GM12878 (cell line): ENCODE measurements around the gene CACNA1E. TPM values are rescaled to one million over a fixed set of nuclear protein-coding genes. Genes with fewer than 3 reads are reported as not detected.

ENCODE experiments used
- ATAC-seq: fragments of 200-7000 bp; cut with Tn5 transposase; 3 replicates; pipeline ENCODE4 v1.9.1; 2020; ENCODE audit warnings: mild to moderate bottlenecking, moderate library complexity
- BruUV-seq: library from RNA; stranded (reverse); fragments of 400-500 nt; replicated peaks from 2 replicates; lab custom pipeline; 2021; lab: Mats Ljungman, UMichigan
- CTCF ChIA-PET: fragments of 300-600 bp; sonication (Branson Sonifier 250); formaldehyde crosslinking; extraction: SDS; loops from one replicate; lab custom pipeline; 2021; ENCODE audit warnings: inconsistent platforms; lab: Yijun Ruan, JAX
- POLR2A ChIA-PET: fragments of 350-600 bp; formaldehyde crosslinking; extraction: SDS; loops from one replicate; lab custom pipeline; 2021; ENCODE audit warnings: inconsistent platforms; lab: Charles Lee
- RAD21 ChIA-PET: fragments of 300-600 bp; sonication (Branson Sonifier 250); formaldehyde crosslinking; loops from one replicate; lab custom pipeline; 2023; ENCODE audit warnings: antibody characterized with exemption; ENCODE audit not compliant: unreplicated experiment; lab: Charles Lee
- SMC1A ChIA-PET: fragments of 300-600 bp; sonication (Branson Sonifier 250); formaldehyde crosslinking; loops from one replicate; lab custom pipeline; 2023; ENCODE audit not compliant: unreplicated experiment, uncharacterized antibody; lab: Charles Lee
- DNase-seq: peaks from one replicate; pipeline ENCODE4 v3.0.0-alpha.2; 2011; ENCODE audit warnings: low read depth, low spot score
- FAIRE-seq: peaks from 3 replicates; lab custom pipeline; 2011; peaks lifted over from hg19 to GRCh38; lab: Jason Lieb, UNC
- H2AFZ ChIP-seq: 2 replicates; pipeline ENCODE4 v1.6.0; 2011; ENCODE audit warnings: low read depth, low read length, control low read depth; ENCODE audit not compliant: control insufficient read depth
- H3K27ac ChIP-seq: 2 replicates; pipeline ENCODE4 v1.5.1; 2011; ENCODE audit warnings: control low read depth; ENCODE audit not compliant: control insufficient read depth, insufficient read depth
- H3K27me3 ChIP-seq, 2 experiments: replicated peaks in 1 of 2; 2 replicates each; pipeline versions ENCODE4 v1.6.0 to v1.6.1; 2011; ENCODE audit warnings: low read length in 1 of 2; ENCODE audit not compliant: control insufficient read depth in 2 of 2, insufficient read depth in 2 of 2
- H3K36me3 ChIP-seq, 2 experiments: 2 replicates each; pipeline ENCODE4 v1.5.1; 2011; ENCODE audit warnings: low read length in 1 of 2; ENCODE audit not compliant: control insufficient read depth in 2 of 2, insufficient read depth in 2 of 2
- H3K4me1 ChIP-seq: 2 replicates; pipeline ENCODE4 v1.6.1; 2011; ENCODE audit warnings: mild to moderate bottlenecking, low read length, moderate library complexity, mixed read lengths; ENCODE audit not compliant: control insufficient read depth, insufficient read depth
- H3K4me2 ChIP-seq: 2 replicates; pipeline ENCODE4 v1.6.0; 2011; ENCODE audit warnings: control low read depth; ENCODE audit not compliant: control insufficient read depth, insufficient read depth
- H3K4me3 ChIP-seq: fragments of 200-600 bp; sonication (generic); 2 replicates; pipeline ENCODE4 v1.5.1; 2016
- H3K79me2 ChIP-seq: 2 replicates; pipeline ENCODE4 v1.6.0; 2011; ENCODE audit warnings: low read length; ENCODE audit not compliant: control insufficient read depth, insufficient read depth
- H3K9ac ChIP-seq: 2 replicates; pipeline ENCODE4 v1.8.0; 2011; ENCODE audit warnings: low read length, control low read depth, mixed read lengths; ENCODE audit not compliant: control insufficient read depth, insufficient read depth
- H3K9me3 ChIP-seq: replicated peaks from 3 replicates; pipeline ENCODE4 v1.5.1; 2011; ENCODE audit warnings: mild to moderate bottlenecking, low read length; ENCODE audit not compliant: control insufficient read depth, insufficient read depth
- H4K20me1 ChIP-seq: 2 replicates; pipeline ENCODE4 v1.6.0; 2011; ENCODE audit not compliant: control insufficient read depth, insufficient read depth
- BRCA1 ChIP-seq: IDR thresholded peaks from 2 replicates; pipeline ENCODE4 v1.6.1; 2011; ENCODE audit warnings: low read depth, low read length, improper control_type of control experiment
- CTCF ChIP-seq, 3 experiments: IDR thresholded peaks in 2 of 3; conservative IDR thresholded peaks in 1 of 3; 2 replicates each; pipeline ENCODE4 v1.5.1; 2011; ENCODE audit warnings: low read depth in 3 of 3, low read length in 3 of 3, mild to moderate bottlenecking in 3 of 3, control low read depth in 2 of 3, moderate library complexity in 2 of 3, inconsistent platforms in 1 of 3, mixed read lengths in 1 of 3; ENCODE audit not compliant: control insufficient read depth in 2 of 3, insufficient read depth in 1 of 3; ENCODE audit errors: extremely low read depth in 1 of 3
- ELK1 ChIP-seq: IDR thresholded peaks from 2 replicates; pipeline ENCODE4 v1.6.1; 2012; ENCODE audit warnings: low read depth, low read length, improper control_type of control experiment
- ESRRA ChIP-seq: IDR thresholded peaks from 2 replicates; pipeline ENCODE4 v1.6.1; 2012; ENCODE audit warnings: mild to moderate bottlenecking, low read length, improper control_type of control experiment
- NR2F1 ChIP-seq: fragments of 450-650 bp; conservative IDR thresholded peaks from 2 replicates; pipeline ENCODE4 v1.6.1; 2017; ENCODE audit warnings: mild to moderate bottlenecking
- POLR2AphosphoS2 ChIP-seq: IDR thresholded peaks from 2 replicates; pipeline ENCODE4 v1.6.1; 2011; ENCODE audit warnings: low read depth, mild to moderate bottlenecking, low read length, improper control_type of control experiment, moderate library complexity
- WRNIP1 ChIP-seq: IDR thresholded peaks from 2 replicates; pipeline ENCODE4 v1.6.1; 2011; ENCODE audit warnings: low read depth, low read length, improper control_type of control experiment, borderline replicate concordance
- WGBS: methylation state at CpG from one replicate; pipeline ENCODE4 v1.1.6; 2016; ENCODE audit warnings: low lambda C conversion rate; ENCODE audit not compliant: insufficient replicate concordance, insufficient coverage; ENCODE audit errors: missing lambda C conversion rate; 5-methylcytosine and 5-hydroxymethylcytosine counted together
- in situ Hi-C: fragments of 300-500 bp; cut with MboI; formaldehyde crosslinking; loops from 9 replicates; pipeline ENCODE4 v1.14.3; 2018; ENCODE audit warnings: mixed read lengths
- intact Hi-C: fragments of 100-400 bp; cut with micrococcal nuclease; formaldehyde crosslinking; loops from one replicate; pipeline ENCODE4 v1.14.2; 2022; ENCODE audit not compliant: unreplicated experiment
- polyA plus RNA-seq, 11 experiments: library from polyadenylated mRNA; depleted of rRNA in 4 of 11; unstranded in 6 of 11; stranded (reverse) in 5 of 11; fragments of >200 nt; fragmentation: Nextera tagmentation in 4 of 11; fragmentation: Illumina TruSeq in 1 of 11; extraction: Ambion mirVana in 4 of 11; extraction: Trizol in 1 of 11; gene quantifications; 1 replicate in 1 of 11; 2 replicates in 10 of 11; pipeline versions ENCODE4 v1.2.1 to v1.2.3, GENCODE V29; 2011 to 2016; ENCODE audit warnings: inconsistent platforms in 2 of 11, missing spikeins in 2 of 11, low read depth in 1 of 11
- total RNA-seq, 4 experiments: library from RNA; depleted of rRNA in 3 of 4; stranded (reverse); fragments of >200 nt in 3 of 4; fragmentation: Illumina TruSeq in 1 of 4; extraction: Trizol in 1 of 4; gene quantifications; 2 replicates each; pipeline versions ENCODE4 v1.2.1 to v1.2.3, GENCODE V29; 2013 to 2021

The CACNA1E gene
- total and polyA plus RNA-seq, 10 of the 15 experiments (the other 5 are each of a cell fraction or from before 2014, with no cell fraction given): 0.57 to 22.0 (median 8.5) TPM

- POLR2A ChIA-PET: no interaction called here
- CTCF ChIA-PET: interaction anchor here (0.6 kb wide), 1 partner anchor 10 kb away, joined by 3 read pairs; no protein-coding TSS in a partner anchor
Measured at GRCh38 chr1:181630838-181631237, 147.5 kb downstream of the CACNA1E start.

GRCh38 chr1:181632492-181632891 is 149.2 kb downstream of the CACNA1E start:
- no peaks in the 10 kb centered on the region; a peak in 2 of 4 replicates for H3K36me3 ChIP-seq
- in situ Hi-C loops (no loop called here), intact Hi-C loops (no loop called here)
- no peaks in the 10 kb centered on the region for H3K9me3 ChIP-seq
- CTCF ChIA-PET: interaction anchor here (1.0 to 1.7 kb wide), 5 partner anchors 8 to 422 kb away, joined by 3 to 5 read pairs (median 4); no protein-coding TSS in a partner anchor
- no peaks in the 10 kb centered on the region for H3K4me1 ChIP-seq
- DNase-seq (no peak), FAIRE-seq (no peak), ATAC-seq (no peak; the same call in 2 of the 3 replicates)
- H3K79me2 ChIP-seq: no peaks in the 10 kb centered on the region
- H3K9ac ChIP-seq: no peak overlapping the region
- no peak overlapping the region for H3K27ac ChIP-seq
- no peak overlapping the region for H3K4me3 ChIP-seq
- no peaks in the 10 kb centered on the region for H3K27me3 ChIP-seq
- RAD21 ChIA-PET: interaction anchor here (1.0 kb wide), 1 partner anchor 149 kb away, joined by 3 read pairs; no protein-coding TSS in a partner anchor
- POLR2A ChIA-PET: no interaction called here
- WGBS: 0% methylated on average over 1 of the region's 1 CpG
- H2AFZ ChIP-seq: no peak overlapping the region
- H3K4me2 ChIP-seq: no peak overlapping the region
- no peak for TF ChIP-seq BRCA1
- TF ChIP-seq CTCF (IDR thresholded peaks at IDR 0.05 in 2 of 3, conservative IDR thresholded peaks at IDR 0.05 in 1 of 3; ENCODE audit: control insufficient read depth in 2 of 3, extremely low read depth in 1 of 3, insufficient read depth in 1 of 3, low read depth in 3 of 3, low read length in 3 of 3): peak in 1 of 3 experiments; percentile 12; a peak in 1 of 6 replicates
- SMC1A ChIA-PET: interaction anchor here (0.6 to 1.5 kb wide), 2 partner anchors 42 to 154 kb away, joined by 3 to 4 read pairs; no protein-coding TSS in a partner anchor
- H4K20me1 ChIP-seq: no peaks in the 10 kb centered on the region
- no TSS peak for BruUV-seq

More at GRCh38 chr1:181630838-181631237, 147.5 kb downstream of the CACNA1E start:
- ATAC-seq (no peak), FAIRE-seq (no peak), DNase-seq (no peak)
- intact Hi-C loops: no loop called here
- in situ Hi-C loops: no loop called here
- WGBS: 87% methylated on average over 3 of the region's 3 CpGs
- H3K79me2 ChIP-seq: no peaks in the 10 kb centered on the region
- no peaks in the 10 kb centered on the region for H4K20me1 ChIP-seq
- SMC1A ChIA-PET: interaction anchor here (1.1 to 1.7 kb wide), 3 partner anchors 11 to 155 kb away, joined by 3 to 5 read pairs (median 3); no protein-coding TSS in a partner anchor
- BruUV-seq: no TSS peak
- RAD21 ChIA-PET: no interaction called here
- H3K4me2 ChIP-seq: no peak overlapping the region
- H3K4me1 ChIP-seq: no peaks in the 10 kb centered on the region
- H3K9ac ChIP-seq: no peak overlapping the region
- no peak overlapping the region for H3K27ac ChIP-seq
- TF ChIP-seq ELK1 (no peak), POLR2AphosphoS2 (no peak), ESRRA (no peak), WRNIP1 (no peak), NR2F1 (no peak)
- no peaks in the 10 kb centered on the region for H3K9me3 ChIP-seq
- no peaks in the 10 kb centered on the region; a peak in 2 of 4 replicates for H3K36me3 ChIP-seq
- H3K4me3 ChIP-seq: no peak overlapping the region
- H2AFZ ChIP-seq: no peak overlapping the region
- no peaks in the 10 kb centered on the region for H3K27me3 ChIP-seq
